Astrocyte (in vitro differentiated cells and primary cell): Measurements from ENCODE around the gene RYR2.

Experiments used
- CTCF ChIP-seq: IDR thresholded peaks from 2 replicates; pipeline ENCODE4 v1.5.1; 2011; ENCODE audit warnings: low read depth, mild to moderate bottlenecking, inconsistent platforms, low read length, moderate library complexity; ENCODE audit not compliant: insufficient read depth
- EZH2 ChIP-seq: IDR thresholded peaks from 2 replicates; pipeline ENCODE4 v1.6.1; 2012; ENCODE audit warnings: mild to moderate bottlenecking, low read length, inconsistent platforms; ENCODE audit not compliant: insufficient read depth

DNA sequence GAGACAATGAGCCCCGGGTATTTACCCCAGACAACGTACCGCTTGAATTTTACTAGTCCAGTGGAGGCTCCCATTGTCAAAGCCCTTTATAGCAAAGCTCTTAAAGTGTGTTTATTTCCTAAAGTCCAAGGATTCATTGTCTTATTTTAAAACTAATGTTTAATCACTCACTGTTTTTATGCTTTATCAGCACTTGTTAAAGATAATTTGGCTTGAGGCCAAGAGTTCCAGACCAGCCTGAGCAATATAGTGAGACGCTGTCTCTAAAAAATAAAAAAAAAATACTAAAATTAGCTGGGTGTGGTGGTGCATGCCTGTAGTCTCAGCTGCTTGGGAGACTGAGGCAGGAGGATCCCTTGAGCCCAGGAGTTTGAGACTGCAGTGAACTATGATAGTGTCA, 202.8 kb downstream of the RYR2 start:
- TF ChIP-seq CTCF (no peak), EZH2 (no peak)
